ENCODE data around the gene FGFR3.

Gene FGFR3

GRCh38 chr4:1770245-1770644 is 22.8 kb upstream of the FGFR3 start:
- ChIA-PET POLR2A (no interaction called here), CTCF (interaction anchor here (0.6 to 1.2 kb wide), 3 partner anchors 10 to 230 kb away, joined by 3 read pairs; no protein-coding TSS in a partner anchor)
- TF ChIP-seq, protein P1, sequence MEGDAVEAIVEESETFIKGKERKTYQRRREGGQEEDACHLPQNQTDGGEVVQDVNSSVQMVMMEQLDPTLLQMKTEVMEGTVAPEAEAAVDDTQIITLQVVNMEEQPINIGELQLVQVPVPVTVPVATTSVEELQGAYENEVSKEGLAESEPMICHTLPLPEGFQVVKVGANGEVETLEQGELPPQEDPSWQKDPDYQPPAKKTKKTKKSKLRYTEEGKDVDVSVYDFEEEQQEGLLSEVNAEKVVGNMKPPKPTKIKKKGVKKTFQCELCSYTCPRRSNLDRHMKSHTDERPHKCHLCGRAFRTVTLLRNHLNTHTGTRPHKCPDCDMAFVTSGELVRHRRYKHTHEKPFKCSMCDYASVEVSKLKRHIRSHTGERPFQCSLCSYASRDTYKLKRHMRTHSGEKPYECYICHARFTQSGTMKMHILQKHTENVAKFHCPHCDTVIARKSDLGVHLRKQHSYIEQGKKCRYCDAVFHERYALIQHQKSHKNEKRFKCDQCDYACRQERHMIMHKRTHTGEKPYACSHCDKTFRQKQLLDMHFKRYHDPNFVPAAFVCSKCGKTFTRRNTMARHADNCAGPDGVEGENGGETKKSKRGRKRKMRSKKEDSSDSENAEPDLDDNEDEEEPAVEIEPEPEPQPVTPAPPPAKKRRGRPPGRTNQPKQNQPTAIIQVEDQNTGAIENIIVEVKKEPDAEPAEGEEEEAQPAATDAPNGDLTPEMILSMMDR (IDR thresholded peaks at IDR 0.05; ENCODE audit: insufficient read depth, low read length, missing control alignments), result no peak
- no peak for DNase-seq (ENCODE audit: low read depth, low spot score)
- H3K4me3 ChIP-seq (ENCODE audit: low read depth, low read length), result no peak overlapping the region

DNA sequence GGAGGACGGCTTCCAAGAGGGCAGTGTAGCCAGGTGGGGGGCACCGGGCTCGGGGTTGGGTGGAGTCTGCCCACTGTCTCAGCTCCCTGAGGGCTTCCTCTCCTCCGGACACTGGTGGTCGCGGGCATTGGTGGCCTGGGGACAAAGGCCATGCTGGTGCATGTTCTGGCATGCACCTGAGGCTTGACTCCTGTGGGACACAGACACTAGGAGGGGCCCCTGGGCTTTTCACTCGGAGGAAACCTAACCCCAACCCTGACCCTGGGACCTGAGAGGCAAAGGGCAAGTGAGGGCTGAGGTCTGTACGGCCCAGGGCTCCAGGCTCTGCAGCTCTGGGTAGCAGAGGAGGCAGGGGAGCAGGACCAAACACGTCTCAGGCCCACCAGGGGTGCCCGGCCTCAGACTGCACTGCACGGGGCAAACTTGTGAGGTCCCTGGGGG is 22.3 kb upstream of the FGFR3 start:
- POLR2A ChIA-PET, result interaction anchor here (0.6 kb wide), 1 partner anchor 196 kb away, joined by 6 read pairs; no protein-coding TSS in a partner anchor
- CTCF ChIA-PET, result interaction anchor here (0.9 to 1.2 kb wide), 2 partner anchors 9 to 38 kb away, joined by 3 read pairs; no protein-coding TSS in a partner anchor
- no peak for DNase-seq (ENCODE audit: low read depth, low spot score)
- H3K4me3 ChIP-seq (ENCODE audit: low read depth, low read length), result no peak overlapping the region
- TF ChIP-seq, protein P1 (IDR thresholded peaks at IDR 0.05; ENCODE audit: insufficient read depth, low read length, missing control alignments), result no peak

DNA sequence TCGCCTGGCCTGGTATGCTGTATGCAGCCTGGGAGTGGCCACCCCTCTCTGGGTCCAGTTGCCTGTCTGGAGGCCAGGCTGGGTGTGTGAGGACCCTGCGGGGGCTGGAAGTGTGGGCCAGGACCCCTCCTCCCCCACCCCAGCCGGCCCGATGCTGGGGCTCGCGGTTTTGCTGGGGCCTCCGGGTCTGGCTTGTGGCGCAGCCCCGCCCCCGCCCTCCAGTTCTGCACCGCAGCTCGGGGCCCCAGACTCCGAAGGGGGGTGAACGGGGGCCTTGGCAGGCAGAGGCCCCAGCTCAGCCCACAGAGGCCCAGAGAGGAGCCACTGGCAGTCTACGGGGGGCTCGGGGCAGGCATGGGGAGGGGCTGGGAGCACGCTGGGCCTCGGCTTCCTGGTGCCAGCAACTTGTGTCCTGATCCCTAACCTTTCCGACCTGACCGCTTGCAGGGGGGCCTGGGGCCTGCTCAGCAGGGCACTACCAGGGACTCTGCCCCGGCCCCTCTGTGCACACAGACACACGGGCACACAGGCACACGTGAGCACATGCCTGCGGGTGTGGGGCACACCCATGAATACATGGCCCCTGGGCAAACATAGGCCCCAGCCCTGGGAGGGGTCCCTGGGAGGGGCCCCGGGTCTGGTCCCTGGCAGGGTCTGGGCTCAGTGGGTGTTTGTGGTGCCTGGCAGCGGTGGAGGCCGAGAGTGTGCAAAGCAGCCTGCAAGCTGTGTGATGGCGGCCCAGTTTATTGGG is 21.4 kb upstream of the FGFR3 start:
- ChIA-PET CTCF (interaction anchor here (1.2 to 2.4 kb wide), 2 partner anchors 24 to 38 kb away, joined by 3 to 9 read pairs; no protein-coding TSS in a partner anchor), POLR2A (interaction anchor here (0.6 kb wide), 1 partner anchor 195 kb away, joined by 6 read pairs; no protein-coding TSS in a partner anchor)
- no peak for DNase-seq (ENCODE audit: low read depth, low spot score)
- no peak overlapping the region for H3K4me3 ChIP-seq (ENCODE audit: low read depth, low read length)
- TF ChIP-seq, protein P1 (IDR thresholded peaks at IDR 0.05; ENCODE audit: insufficient read depth, low read length, missing control alignments), result no peak

- POLR2A ChIA-PET, result no interaction called here
Observed at GRCh38 chr4:1772853-1773538, 20.1 kb upstream of the FGFR3 start.

GRCh38 chr4:1773754-1774153 is 19.3 kb upstream of the FGFR3 start:
- TF ChIP-seq, protein P1 (IDR thresholded peaks at IDR 0.05; ENCODE audit: insufficient read depth, low read length, missing control alignments), result no peak
- no peak for DNase-seq (ENCODE audit: low read depth, low spot score)
- ChIA-PET CTCF (interaction anchor here (0.9 to 2.4 kb wide), 4 partner anchors 10 to 26 kb away, joined by 3 to 9 read pairs (median 4); no protein-coding TSS in a partner anchor), POLR2A (no interaction called here)
- H3K4me3 ChIP-seq (ENCODE audit: low read depth, low read length), result no peak overlapping the region

More at GRCh38 chr4:1772853-1773538, 20.1 kb upstream of the FGFR3 start:
- TF ChIP-seq, protein P1 (IDR thresholded peaks at IDR 0.05; ENCODE audit: insufficient read depth, low read length, missing control alignments), result no peak
- CTCF ChIA-PET, result interaction anchor here (0.9 to 2.4 kb wide), 3 partner anchors 16 to 25 kb away, joined by 3 to 9 read pairs (median 5); no protein-coding TSS in a partner anchor
- DNase-seq (ENCODE audit: low read depth, low spot score), result no peak
- no peak overlapping the region for H3K4me3 ChIP-seq (ENCODE audit: low read depth, low read length)

Data from AG04449 (cell line).